Lung (tissue), 12 donors: ENCODE results near the gene ALK. TPM values are rescaled to one million over a fixed set of nuclear protein-coding genes. Genes with fewer than 3 reads are reported as not detected.

Experiments used
- ATAC-seq: fragments of 200-7000 bp; cut with Tn5 transposase; one replicate; pipeline ENCODE4 v1.9.1; 2020; ENCODE audit warnings: moderate number of reproducible peaks; ENCODE audit not compliant: insufficient read depth, low FRiP score
- DNase-seq, 3 donors: peaks; one replicate each; pipeline ENCODE4 v3.0.0-alpha.2; 2013 to 2017
- H3K27ac ChIP-seq, 2 donors: one replicate each; pipeline ENCODE4 v1.5.1; 2013; ENCODE audit warnings: mild to moderate bottlenecking in 2 of 2, moderate library complexity in 2 of 2, control low read depth in 1 of 2, inconsistent platforms in 1 of 2, low read depth in 1 of 2, low read length in 1 of 2
- H3K27me3 ChIP-seq, 3 donors: one replicate each; pipeline ENCODE4 v1.5.1; 2013; ENCODE audit warnings: low read length in 2 of 3; ENCODE audit not compliant: control insufficient read depth in 3 of 3, insufficient read depth in 3 of 3
- H3K36me3 ChIP-seq, 4 donors: one replicate each; pipeline ENCODE4 v1.5.1; 2013; ENCODE audit warnings: low read length in 4 of 4, mild to moderate bottlenecking in 1 of 4, moderate library complexity in 1 of 4; ENCODE audit not compliant: control insufficient read depth in 4 of 4, insufficient read depth in 4 of 4
- H3K4me1 ChIP-seq, 5 donors: one replicate each; pipeline ENCODE4 v1.5.1; 2013; ENCODE audit warnings: low read length in 5 of 5, mild to moderate bottlenecking in 2 of 5, moderate library complexity in 1 of 5; ENCODE audit not compliant: control insufficient read depth in 5 of 5, insufficient read depth in 5 of 5
- H3K4me3 ChIP-seq: one replicate; pipeline ENCODE4 v1.5.1; 2013; ENCODE audit warnings: mild to moderate bottlenecking, control low read depth, moderate library complexity
- H3K9ac ChIP-seq, 2 donors: one replicate each; pipeline ENCODE4 v1.5.1; 2013; ENCODE audit warnings: low read length in 2 of 2, control low read depth in 1 of 2; ENCODE audit not compliant: insufficient read depth in 1 of 2
- H3K9me3 ChIP-seq, 4 donors: one replicate each; pipeline ENCODE4 v1.5.1; 2013; ENCODE audit warnings: low read length in 3 of 4, mild to moderate bottlenecking in 1 of 4, moderate library complexity in 1 of 4; ENCODE audit not compliant: control insufficient read depth in 4 of 4, insufficient read depth in 3 of 4
- CTCF ChIP-seq: IDR thresholded peaks from 2 replicates; pipeline ENCODE4 v1.5.1; 2012; ENCODE audit warnings: mild to moderate bottlenecking; ENCODE audit errors: control extremely low read depth, extremely low read depth
- WGBS, 2 donors: extraction: QIAGEN DNeasy Blood & Tissue Kit; methylation state at CpG; one replicate each; pipeline ENCODE4 v1.1.7; 2013; 5-methylcytosine and 5-hydroxymethylcytosine counted together
- polyA plus RNA-seq, 2 donors: library from polyadenylated mRNA; stranded (reverse); fragments of 200-250 nt; gene quantifications; one replicate each; pipeline ENCODE4 v1.2.1, GENCODE V29; 2013
- total RNA-seq, 2 donors: library from RNA; depleted of rRNA in 1 of 2; stranded (reverse); fragments of >200 nt in 1 of 2; gene quantifications; one replicate each; pipeline ENCODE4 v1.2.1, GENCODE V29; 2014 to 2021
- donor health status: control.
- donor health status: control.
- donor health status: Bipolar disorder and iron deficiency.
- donor health status: healthy.
- donor health status: DM: yes; HTN: yes; CAD: no.

ALK gene
- total and polyA plus RNA-seq, 4 donors, result 0.09 to 0.25 (median 0.10) TPM; not detected in 1

GRCh38 chr2:29251406-29251805 is 670.0 kb downstream of the ALK start:
- Histone ChIP-seq H3K27me3 (no peaks in the 10 kb centered on the region), H3K9me3 (no peaks in the 10 kb centered on the region), H3K27ac (no peak overlapping the region), H3K4me3 (no peak overlapping the region), H3K4me1 (peaks cover 0 to 3% (median 0%) of the 10 kb centered on the region in 5 donors), H3K36me3 (no peaks in the 10 kb centered on the region), H3K9ac (no peak overlapping the region)
- TF ChIP-seq CTCF, result no peak
- ATAC-seq (no peak), DNase-seq (no peak)
- WGBS, 2 donors, result 90 to 93% methylated on average over 5 of the region's 5 CpGs

GRCh38 chr2:29250977-29251376 is 670.4 kb downstream of the ALK start:
- Histone ChIP-seq H3K4me1 (peaks cover 0 to 3% (median 0%) of the 10 kb centered on the region in 5 donors), H3K27me3 (no peaks in the 10 kb centered on the region), H3K4me3 (no peak overlapping the region), H3K36me3 (no peaks in the 10 kb centered on the region), H3K9ac (no peak overlapping the region), H3K27ac (no peak overlapping the region), H3K9me3 (no peaks in the 10 kb centered on the region)
- WGBS, 2 donors, result 95 to 97% methylated on average over 7 of the region's 7 CpGs
- DNase-seq (no peak), ATAC-seq (no peak)
- no peak for TF ChIP-seq CTCF

- DNase-seq (peak in 1 of 3 donors; percentile 15), ATAC-seq (no peak)
- Histone ChIP-seq H3K4me3 (no peak overlapping the region), H3K9ac (no peak overlapping the region), H3K36me3 (no peaks in the 10 kb centered on the region), H3K27ac (no peak overlapping the region), H3K27me3 (no peaks in the 10 kb centered on the region), H3K4me1 (peaks cover 0 to 3% (median 0%) of the 10 kb centered on the region in 5 donors), H3K9me3 (no peaks in the 10 kb centered on the region)
- 48 to 49% methylated on average over 11 of the region's 11 CpGs for WGBS, 2 donors
- no peak for TF ChIP-seq CTCF
These were observed 671.6 kb downstream of the ALK start for GRCh38 chr2:29249666-29250253.
